ENCODE results near the gene TIMP1. TPM values are rescaled to one million over a fixed set of nuclear protein-coding genes. Genes with fewer than 3 reads are reported as not detected.

The TIMP1 gene
- total and polyA plus RNA-seq, 12 donors: 32.8 to 826 (median 70.7) TPM

GRCh38 chrX:47608130-47608810 is 26.0 kb downstream of the TIMP1 start:
- no peak for TF ChIP-seq CTCF (IDR thresholded peaks at IDR 0.05)
- no peak overlapping the region for H3K27ac ChIP-seq
- no peaks in the 10 kb centered on the region for H3K4me1 ChIP-seq
- DNase-seq (no peak), ATAC-seq (no peak)
- no peak overlapping the region for H3K4me3 ChIP-seq
- intact Hi-C loops (cut with DNase I): no loop called here
- WGBS, 2 donors: 38 to 44% methylated on average over 9 of the region's 9 CpGs
- H3K27me3 ChIP-seq: no peaks in the 10 kb centered on the region
- H3K36me3 ChIP-seq: no peaks in the 10 kb centered on the region
- H3K9me3 ChIP-seq: no peaks in the 10 kb centered on the region

- intact Hi-C loops (cut with DNase I): no loop called here
- ATAC-seq (no peak), DNase-seq (no peak)
- WGBS, 2 donors: 63 to 70% methylated on average over 4 of the region's 4 CpGs
- no peaks in the 10 kb centered on the region for H3K9me3 ChIP-seq
- no peak for TF ChIP-seq CTCF (IDR thresholded peaks at IDR 0.05)
- no peak overlapping the region for H3K4me3 ChIP-seq
- H3K4me1 ChIP-seq: no peaks in the 10 kb centered on the region
- H3K27me3 ChIP-seq: peaks cover 0 to 12% (median 0%) of the 10 kb centered on the region in 7 donors
- no peaks in the 10 kb centered on the region for H3K36me3 ChIP-seq
- no peak overlapping the region for H3K27ac ChIP-seq
These were observed 28.3 kb downstream of the TIMP1 start for GRCh38 chrX:47610511-47610910.

- intact Hi-C loops (cut with DNase I): no loop called here
- Histone ChIP-seq H3K27me3 (peaks cover 0 to 22% (median 0%) of the 10 kb centered on the region in 7 donors), H3K36me3 (no peaks in the 10 kb centered on the region), H3K27ac (no peak overlapping the region), H3K4me1 (no peaks in the 10 kb centered on the region), H3K9me3 (no peaks in the 10 kb centered on the region), H3K4me3 (no peak overlapping the region)
- 87 to 91% methylated on average over 2 of the region's 2 CpGs for WGBS, 2 donors
- no peak for TF ChIP-seq CTCF (IDR thresholded peaks at IDR 0.05)
- no peak for ATAC-seq
- DNase-seq: no peak
These were observed 29.3 kb downstream of the TIMP1 start for GRCh38 chrX:47611489-47611888.

GRCh38 chrX:47611926-47612325 is 29.7 kb downstream of the TIMP1 start:
- intact Hi-C loops (cut with DNase I): no loop called here
- no peaks in the 10 kb centered on the region for H3K4me1 ChIP-seq
- DNase-seq: no peak
- no peak overlapping the region for H3K27ac ChIP-seq
- WGBS, 2 donors: 89 to 96% methylated on average over 2 of the region's 2 CpGs
- no peak overlapping the region for H3K4me3 ChIP-seq
- ATAC-seq: no peak
- no peak for TF ChIP-seq CTCF (IDR thresholded peaks at IDR 0.05)
- peaks cover 0 to 26% (median 0%) of the 10 kb centered on the region in 7 donors for H3K27me3 ChIP-seq
- H3K36me3 ChIP-seq: no peaks in the 10 kb centered on the region
- H3K9me3 ChIP-seq: no peaks in the 10 kb centered on the region

All from heart right ventricle (tissue), 16 donors.